Heart left ventricle (tissue), 13 donors: ENCODE data around the gene RPS27L.

ENCODE experiments used
- POLR2A ChIP-seq, 2 donors: fragments of 450-650 bp; IDR thresholded peaks; one replicate each; pipeline ENCODE4 v1.6.1; 2017; ENCODE audit warnings: antibody characterized with exemption in 2 of 2, mild to moderate bottlenecking in 2 of 2, moderate library complexity in 2 of 2
- TF ChIP-seq, protein P1 (sequence below), 12 donors: fragments of 200-600 bp; sonication (generic) in 4 of 12; IDR thresholded peaks; one replicate each; pipeline versions ENCODE4 v1.5.0 to v1.8.0; 2018 to 2022; ENCODE audit warnings: antibody characterized with exemption in 12 of 12, mild to moderate bottlenecking in 5 of 12
- donor health status: ischemic (EF 13 %, LVEDD 7.1; RV severe dilation, severe dysfunction).
- donor health status: DM: no; HTN: yes; CAD: no.
- donor health status: DM: no; HTN: no; CAD: no.
- donor health status: ischemic (EF 25% LVEDD 6.9; RV normal size, moderate dysfunction).
- donor health status: ischemic (EF 25% LVEDD 5.7; RV mildly dilated, moderate dysfunction).
- donor health status: ischemic (EF 35%, LVEDD 5.7; RV mildly dilated, moderate dysfunction).
- donor health status: nonischemic (EF 11% LVEDD 7.7; RV severe dilation, severe dysfunction).
- donor health status: DM: yes; HTN: yes; CAD: no.
- donor health status: PGD.
- donor health status: ischemic (EF 29% LVEDD 5.4; RV normal size, mild dysfunction).
- donor health status: nonischemic (EF 23%, LVEDD 6.1; RV moderate dilation, normal function).

DNA sequence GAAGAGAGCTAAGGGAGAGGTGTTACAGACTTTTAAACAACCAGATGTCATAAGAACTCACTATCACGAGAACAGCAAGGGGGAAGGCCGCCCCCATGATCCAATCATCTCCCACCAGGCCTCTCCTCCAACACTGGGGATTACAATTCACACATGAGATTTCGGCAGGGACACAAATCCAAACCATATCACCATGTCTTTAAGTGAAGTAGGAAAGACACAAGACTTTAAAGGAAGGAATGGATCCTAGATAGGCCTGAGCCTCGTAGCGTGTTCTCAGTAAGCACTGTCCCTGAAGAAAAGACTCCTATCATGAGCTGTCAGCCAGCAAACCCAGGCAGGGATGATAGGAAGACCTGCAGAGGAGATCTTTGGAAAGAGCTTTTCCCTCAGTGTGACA is 15.1 kb upstream of the RPS27L start:
- TF ChIP-seq, protein P1, sequence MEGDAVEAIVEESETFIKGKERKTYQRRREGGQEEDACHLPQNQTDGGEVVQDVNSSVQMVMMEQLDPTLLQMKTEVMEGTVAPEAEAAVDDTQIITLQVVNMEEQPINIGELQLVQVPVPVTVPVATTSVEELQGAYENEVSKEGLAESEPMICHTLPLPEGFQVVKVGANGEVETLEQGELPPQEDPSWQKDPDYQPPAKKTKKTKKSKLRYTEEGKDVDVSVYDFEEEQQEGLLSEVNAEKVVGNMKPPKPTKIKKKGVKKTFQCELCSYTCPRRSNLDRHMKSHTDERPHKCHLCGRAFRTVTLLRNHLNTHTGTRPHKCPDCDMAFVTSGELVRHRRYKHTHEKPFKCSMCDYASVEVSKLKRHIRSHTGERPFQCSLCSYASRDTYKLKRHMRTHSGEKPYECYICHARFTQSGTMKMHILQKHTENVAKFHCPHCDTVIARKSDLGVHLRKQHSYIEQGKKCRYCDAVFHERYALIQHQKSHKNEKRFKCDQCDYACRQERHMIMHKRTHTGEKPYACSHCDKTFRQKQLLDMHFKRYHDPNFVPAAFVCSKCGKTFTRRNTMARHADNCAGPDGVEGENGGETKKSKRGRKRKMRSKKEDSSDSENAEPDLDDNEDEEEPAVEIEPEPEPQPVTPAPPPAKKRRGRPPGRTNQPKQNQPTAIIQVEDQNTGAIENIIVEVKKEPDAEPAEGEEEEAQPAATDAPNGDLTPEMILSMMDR (IDR thresholded peaks at IDR 0.05) = no peak
- no peak for TF ChIP-seq POLR2A (IDR thresholded peaks at IDR 0.05)
